ENCODE data around the gene MALRD1.

DNA sequence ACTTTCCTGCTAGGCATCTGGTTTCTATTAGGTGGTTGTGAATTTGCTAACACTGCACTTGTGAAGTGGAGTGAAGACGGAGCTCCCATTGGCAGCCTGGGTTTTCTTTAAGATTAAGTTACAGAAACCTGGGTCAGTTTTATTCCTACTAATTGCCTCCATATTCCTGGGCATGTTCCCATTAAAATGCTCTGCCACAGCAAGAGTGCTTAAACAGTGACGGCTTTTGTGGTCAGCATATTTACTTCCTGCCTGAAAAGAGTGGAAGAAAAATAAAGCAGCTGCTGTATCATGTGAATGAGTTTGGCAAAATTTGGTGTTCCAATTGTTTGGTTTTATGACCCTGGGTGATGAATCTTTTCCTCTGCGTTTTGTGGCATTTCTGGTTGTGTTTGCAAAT is 670.7 kb downstream of the MALRD1 start:
- TF ChIP-seq CTCF (IDR thresholded peaks at IDR 0.05) = no peak
- no peak for TF ChIP-seq POLR2AphosphoS5 (IDR thresholded peaks at IDR 0.05)
- no peak for TF ChIP-seq POLR2A (IDR thresholded peaks at IDR 0.05)
